ENCODE results near the gene RPUSD3.
"Not testable (repeated sequence)": the region's sequence is repeated elsewhere in the genome, so short reads cannot be mapped to it uniquely, and the experiment has no call there.

RPUSD3 gene

GRCh38 chr3:9843715-9844438 is at the start of gene RPUSD3:
TSS of gene RPUSD3 (minus strand) at chr3:9844008. CDS start at chr3:9843990, 18 bp downstream.
- FAIRE-seq = peak; percentile 86

- FAIRE-seq = no peak
Measured at GRCh38 chr3:9891072-9891622, 47.3 kb upstream of the RPUSD3 start.

- no peak for FAIRE-seq
Measured at GRCh38 chr3:9890249-9891071, 46.7 kb upstream of the RPUSD3 start, which contains the start of gene JAGN1. TSS of gene JAGN1 (plus strand) at chr3:9890610. CDS start at chr3:9890723, 113 bp downstream.

- FAIRE-seq = no peak
Measured at GRCh38 chr3:9889405-9889804, 45.6 kb upstream of the RPUSD3 start.

GRCh38 chr3:9888540-9888939 is 44.7 kb upstream of the RPUSD3 start:
- no peak for FAIRE-seq

- no peak for FAIRE-seq
Measured at GRCh38 chr3:9887480-9887879, 43.7 kb upstream of the RPUSD3 start.

- FAIRE-seq = no peak
Measured at GRCh38 chr3:9886328-9886727, 42.5 kb upstream of the RPUSD3 start.

GRCh38 chr3:9884555-9885165 is 40.9 kb upstream of the RPUSD3 start:
- FAIRE-seq = no peak

- FAIRE-seq = no peak
Measured at GRCh38 chr3:9883706-9884554, 40.1 kb upstream of the RPUSD3 start.

GRCh38 chr3:9881441-9881840 is 37.6 kb upstream of the RPUSD3 start:
- FAIRE-seq = no peak

- no peak for FAIRE-seq
Measured at GRCh38 chr3:9879830-9880549, 36.2 kb upstream of the RPUSD3 start, which contains the start of gene CIDEC. TSS of gene CIDEC (minus strand) at chr3:9880253. CDS start at chr3:9878486, 1,767 bp downstream.

GRCh38 chr3:9878700-9879099 is 34.9 kb upstream of the RPUSD3 start:
- FAIRE-seq = no peak

- FAIRE-seq = no peak
Measured at GRCh38 chr3:9876991-9877390, 33.2 kb upstream of the RPUSD3 start.

GRCh38 chr3:9876255-9876654 is 32.4 kb upstream of the RPUSD3 start:
- not testable (repeated sequence) for FAIRE-seq

- no peak for FAIRE-seq
Measured at GRCh38 chr3:9875448-9875847, 31.6 kb upstream of the RPUSD3 start.

- FAIRE-seq = not testable (repeated sequence)
Measured at GRCh38 chr3:9872067-9872466, 28.3 kb upstream of the RPUSD3 start.

GRCh38 chr3:9870978-9871377 is 27.2 kb upstream of the RPUSD3 start:
- peak; percentile 57 for FAIRE-seq

GRCh38 chr3:9869955-9870354 is 26.1 kb upstream of the RPUSD3 start:
- FAIRE-seq = no peak

GRCh38 chr3:9867106-9867505 is 23.3 kb upstream of the RPUSD3 start:
- FAIRE-seq = no peak

- FAIRE-seq = no peak
Measured at GRCh38 chr3:9866639-9867038, 22.8 kb upstream of the RPUSD3 start.

GRCh38 chr3:9865125-9865637 is 21.4 kb upstream of the RPUSD3 start:
- not testable (repeated sequence) for FAIRE-seq

Data from A204.1 (cell line).